Caco-2 (cell line): Measurements from ENCODE around the gene PAPPA. TPM values are rescaled to one million over a fixed set of nuclear protein-coding genes. Genes with fewer than 3 reads are reported as not detected.

ENCODE experiments used
- BruUV-seq: library from RNA; stranded (reverse); fragments of 400-500 nt; replicated peaks from 2 replicates; lab custom pipeline; 2021; lab: Mats Ljungman, UMichigan
- CTCF ChIA-PET: fragments of 300-600 bp; sonication (Branson Sonifier 250); formaldehyde crosslinking; loops from one replicate; lab custom pipeline; 2022; ENCODE audit warnings: antibody characterized with exemption; lab: Charles Lee
- POLR2A ChIA-PET: fragments of 300-600 bp; sonication (Branson Sonifier 250); formaldehyde crosslinking; loops from one replicate; lab custom pipeline; 2022; ENCODE audit warnings: antibody characterized with exemption; lab: Charles Lee
- DNase-seq, 2 experiments: peaks; one replicate each; pipeline versions ENCODE4 v3.0.0 to v3.0.0-alpha.2; 2020 to 2022
- H3K27me3 ChIP-seq: replicated peaks from 2 replicates; pipeline ENCODE4 v1.6.0; 2011; ENCODE audit warnings: low read length; ENCODE audit not compliant: control insufficient read depth, insufficient read depth
- H3K36me3 ChIP-seq: 2 replicates; pipeline ENCODE4 v1.5.1; 2011; ENCODE audit warnings: low read length; ENCODE audit not compliant: control insufficient read depth, insufficient read depth
- H3K4me1 ChIP-seq: fragments of 250-450 bp; sonication (Bioruptor Pico); 2 replicates; pipeline ENCODE4 v1.5.1; 2020; ENCODE audit warnings: mild to moderate bottlenecking
- H3K4me3 ChIP-seq: 2 replicates; pipeline ENCODE4 v1.5.1; 2011; ENCODE audit warnings: low read depth, mild to moderate bottlenecking, control low read depth, low read length
- H3K9me3 ChIP-seq: fragments of 250-450 bp; sonication (Bioruptor Pico); 2 replicates; pipeline ENCODE4 v1.5.1; 2020; ENCODE audit warnings: mild to moderate bottlenecking, moderate library complexity
- H3K27ac Mint-ChIP-seq: one replicate; pipeline ENCODE4 v1.8.0; 2022; ENCODE audit warnings: mixed read lengths; ENCODE audit not compliant: unreplicated experiment
- H3K27me3 Mint-ChIP-seq: one replicate; pipeline ENCODE4 v1.8.0; 2022; ENCODE audit warnings: mixed read lengths; ENCODE audit not compliant: insufficient read depth, unreplicated experiment
- H3K36me3 Mint-ChIP-seq: one replicate; pipeline ENCODE4 v1.8.0; 2022; ENCODE audit warnings: mild to moderate bottlenecking, mixed read lengths; ENCODE audit not compliant: insufficient read depth, unreplicated experiment
- H3K4me1 Mint-ChIP-seq: one replicate; pipeline ENCODE4 v1.8.0; 2022; ENCODE audit warnings: low read depth, mixed read lengths; ENCODE audit not compliant: unreplicated experiment
- H3K4me3 Mint-ChIP-seq: one replicate; pipeline ENCODE4 v1.8.0; 2022; ENCODE audit warnings: mild to moderate bottlenecking, moderate library complexity, mixed read lengths; ENCODE audit not compliant: unreplicated experiment
- H3K9me3 Mint-ChIP-seq: one replicate; pipeline ENCODE4 v1.8.0; 2022; ENCODE audit warnings: mixed read lengths; ENCODE audit not compliant: unreplicated experiment
- CTCF ChIP-seq, 2 experiments: fragments of 200-600 bp in 1 of 2; IDR thresholded peaks; 1 replicate in 1 of 2; 2 replicates in 1 of 2; pipeline versions ENCODE4 v1.5.1 to v1.8.0; 2011 to 2022; ENCODE audit warnings: antibody characterized with exemption in 1 of 2, control low read depth in 1 of 2, inconsistent platforms in 1 of 2, low read depth in 1 of 2, low read length in 1 of 2, mild to moderate bottlenecking in 1 of 2, moderate library complexity in 1 of 2; ENCODE audit not compliant: insufficient read depth in 1 of 2, severe bottlenecking in 1 of 2, unreplicated experiment in 1 of 2
- intact Hi-C: fragments of 100-400 bp; cut with micrococcal nuclease; formaldehyde crosslinking; loops from one replicate; pipeline ENCODE4 v1.10.0; 2022; ENCODE audit not compliant: unreplicated experiment
- total RNA-seq: library from RNA; stranded (reverse); gene quantifications from 2 replicates; pipeline ENCODE4 v1.2.3, GENCODE V29; 2022

PAPPA gene
- total RNA-seq, 1 experiment from 2014 or later = not detected

GRCh38 chr9:116112236-116112635 lies 41.4 kb upstream of the PAPPA start:
- Mint-ChIP-seq H3K27me3 (peaks cover 2% of the 10 kb centered on the region), H3K27ac (no peak overlapping the region), H3K4me3 (no peak overlapping the region), H3K36me3 (no peaks in the 10 kb centered on the region), H3K9me3 (no peaks in the 10 kb centered on the region), H3K4me1 (no peaks in the 10 kb centered on the region)
- DNase-seq = no peak
- ChIA-PET POLR2A (no interaction called here), CTCF (interaction anchor here (0.5 kb wide), 1 partner anchor 520 kb away, joined by 3 read pairs; no protein-coding TSS in a partner anchor)
- Histone ChIP-seq H3K4me3 (no peak overlapping the region), H3K36me3 (no peaks in the 10 kb centered on the region), H3K9me3 (no peaks in the 10 kb centered on the region), H3K4me1 (no peaks in the 10 kb centered on the region), H3K27me3 (no peaks in the 10 kb centered on the region)
- BruUV-seq = no TSS peak
- intact Hi-C loops = no loop called here
- peak in 1 of 2 experiments; percentile 12 for TF ChIP-seq CTCF (IDR thresholded peaks at IDR 0.05; ENCODE audit: insufficient read depth in 1 of 2, low read depth in 1 of 2, low read length in 1 of 2, severe bottlenecking in 1 of 2, unreplicated experiment in 1 of 2)

GRCh38 chr9:116115761-116116353 lies 37.7 kb upstream of the PAPPA start:
- Mint-ChIP-seq H3K4me3 (no peak overlapping the region), H3K36me3 (no peaks in the 10 kb centered on the region), H3K27me3 (no peaks in the 10 kb centered on the region), H3K4me1 (no peaks in the 10 kb centered on the region), H3K27ac (no peak overlapping the region), H3K9me3 (no peaks in the 10 kb centered on the region)
- CTCF ChIA-PET = no interaction called here
- Histone ChIP-seq H3K4me3 (no peak overlapping the region), H3K4me1 (no peaks in the 10 kb centered on the region), H3K9me3 (no peaks in the 10 kb centered on the region), H3K27me3 (no peaks in the 10 kb centered on the region), H3K36me3 (no peaks in the 10 kb centered on the region)
- BruUV-seq = no TSS peak
- POLR2A ChIA-PET = no interaction called here
- DNase-seq = no peak
- intact Hi-C loops = no loop called here
- TF ChIP-seq CTCF (IDR thresholded peaks at IDR 0.05; ENCODE audit: insufficient read depth in 1 of 2, low read depth in 1 of 2, low read length in 1 of 2, severe bottlenecking in 1 of 2, unreplicated experiment in 1 of 2) = no peak

GRCh38 chr9:116116393-116116792 lies 37.2 kb upstream of the PAPPA start:
- CTCF ChIA-PET = no interaction called here
- Mint-ChIP-seq H3K27me3 (peaks cover 3% of the 10 kb centered on the region), H3K4me1 (no peaks in the 10 kb centered on the region), H3K9me3 (no peaks in the 10 kb centered on the region), H3K27ac (no peak overlapping the region), H3K36me3 (no peaks in the 10 kb centered on the region), H3K4me3 (no peak overlapping the region)
- H3K9me3 ChIP-seq = no peaks in the 10 kb centered on the region
- no peak for DNase-seq
- H3K27me3 ChIP-seq = no peaks in the 10 kb centered on the region
- no peak for TF ChIP-seq CTCF (IDR thresholded peaks at IDR 0.05; ENCODE audit: insufficient read depth in 1 of 2, low read depth in 1 of 2, low read length in 1 of 2, severe bottlenecking in 1 of 2, unreplicated experiment in 1 of 2)
- intact Hi-C loops = no loop called here
- BruUV-seq = no TSS peak
- H3K4me3 ChIP-seq = no peak overlapping the region
- POLR2A ChIA-PET = no interaction called here
- H3K4me1 ChIP-seq = no peaks in the 10 kb centered on the region
- no peaks in the 10 kb centered on the region for H3K36me3 ChIP-seq
